ENCODE data around the gene TSPAN33. TPM values are rescaled to one million over a fixed set of nuclear protein-coding genes. Genes with fewer than 3 reads are reported as not detected.
A peak's percentile ranks its signal among the peaks of the same experiment; 100 is the strongest.
"Not testable (repeated sequence)": the region's sequence is repeated elsewhere in the genome, so short reads cannot be mapped to it uniquely, and the experiment has no call there.

The TSPAN33 gene
- total RNA-seq, 1 experiment from 2014 or later: 1.6 TPM

- peaks cover 2% of the 10 kb centered on the region for H3K4me1 ChIP-seq (ENCODE audit: insufficient read depth, low read length, poor library complexity, severe bottlenecking)
- intact Hi-C loops (cut with micrococcal nuclease; ENCODE audit: unreplicated experiment): loop anchor here (5.0 to 10.0 kb wide), 2 partner anchors 621 to 787 kb away; no protein-coding TSS in a partner anchor
- H3K36me3 ChIP-seq (ENCODE audit: insufficient read depth, low read length, poor library complexity, severe bottlenecking): peaks cover 16% of the 10 kb centered on the region
- no peaks in the 10 kb centered on the region for H3K9me3 ChIP-seq (ENCODE audit: low read depth, low read length, poor library complexity, severe bottlenecking)
- no peaks in the 10 kb centered on the region for H3K27me3 ChIP-seq (replicated peaks; ENCODE audit: insufficient read depth, low read depth, low read length, poor library complexity)
- H3K4me3 ChIP-seq (ENCODE audit: low read depth, low read length, poor library complexity, severe bottlenecking): no peak overlapping the region
- POLR2A ChIA-PET (ENCODE audit: low non-redundant PET): no interaction called here
- no peak for TF ChIP-seq EZH2 (IDR thresholded peaks at IDR 0.05; ENCODE audit: borderline replicate concordance, low read depth, low read length, poor library complexity, severe bottlenecking)
- TF ChIP-seq, protein P1, sequence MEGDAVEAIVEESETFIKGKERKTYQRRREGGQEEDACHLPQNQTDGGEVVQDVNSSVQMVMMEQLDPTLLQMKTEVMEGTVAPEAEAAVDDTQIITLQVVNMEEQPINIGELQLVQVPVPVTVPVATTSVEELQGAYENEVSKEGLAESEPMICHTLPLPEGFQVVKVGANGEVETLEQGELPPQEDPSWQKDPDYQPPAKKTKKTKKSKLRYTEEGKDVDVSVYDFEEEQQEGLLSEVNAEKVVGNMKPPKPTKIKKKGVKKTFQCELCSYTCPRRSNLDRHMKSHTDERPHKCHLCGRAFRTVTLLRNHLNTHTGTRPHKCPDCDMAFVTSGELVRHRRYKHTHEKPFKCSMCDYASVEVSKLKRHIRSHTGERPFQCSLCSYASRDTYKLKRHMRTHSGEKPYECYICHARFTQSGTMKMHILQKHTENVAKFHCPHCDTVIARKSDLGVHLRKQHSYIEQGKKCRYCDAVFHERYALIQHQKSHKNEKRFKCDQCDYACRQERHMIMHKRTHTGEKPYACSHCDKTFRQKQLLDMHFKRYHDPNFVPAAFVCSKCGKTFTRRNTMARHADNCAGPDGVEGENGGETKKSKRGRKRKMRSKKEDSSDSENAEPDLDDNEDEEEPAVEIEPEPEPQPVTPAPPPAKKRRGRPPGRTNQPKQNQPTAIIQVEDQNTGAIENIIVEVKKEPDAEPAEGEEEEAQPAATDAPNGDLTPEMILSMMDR (conservative IDR thresholded peaks at IDR 0.05; ENCODE audit: low read depth, low read length): peak; percentile 33; the same call in 1 of the 2 replicates
- BruUV-seq (replicated peaks): no TSS peak
- CTCF ChIA-PET: interaction anchor here (0.7 to 1.7 kb wide), 3 partner anchors 50 to 787 kb away, joined by 3 to 10 read pairs (median 3); no protein-coding TSS in a partner anchor
- DNase-seq (ENCODE audit: low spot score): peak; percentile 48
- no peak overlapping the region for H3K27ac ChIP-seq (ENCODE audit: low read depth, low read length, poor library complexity, severe bottlenecking)
These were observed 69.3 kb downstream of the TSPAN33 start for GRCh38 chr7:129213828-129214227.

GRCh38 chr7:129215691-129216090 is 71.2 kb downstream of the TSPAN33 start:
- H3K27me3 ChIP-seq (replicated peaks; ENCODE audit: insufficient read depth, low read depth, low read length, poor library complexity); CTCF ChIA-PET; BruUV-seq (replicated peaks); POLR2A ChIA-PET (ENCODE audit: low non-redundant PET); H3K4me1 ChIP-seq (ENCODE audit: insufficient read depth, low read length, poor library complexity, severe bottlenecking); H3K9me3 ChIP-seq (ENCODE audit: low read depth, low read length, poor library complexity, severe bottlenecking); DNase-seq (ENCODE audit: low spot score); H3K27ac ChIP-seq (ENCODE audit: low read depth, low read length, poor library complexity, severe bottlenecking); H3K4me3 ChIP-seq (ENCODE audit: low read depth, low read length, poor library complexity, severe bottlenecking): not testable (repeated sequence)
- peaks cover 11% of the 10 kb centered on the region for H3K36me3 ChIP-seq (ENCODE audit: insufficient read depth, low read length, poor library complexity, severe bottlenecking)
- intact Hi-C loops (cut with micrococcal nuclease; ENCODE audit: unreplicated experiment): loop anchor here (10.0 kb wide), 1 partner anchor 619 kb away; no protein-coding TSS in a partner anchor

GRCh38 chr7:129216101-129216715 is 71.7 kb downstream of the TSPAN33 start:
- H3K27me3 ChIP-seq (replicated peaks; ENCODE audit: insufficient read depth, low read depth, low read length, poor library complexity); DNase-seq (ENCODE audit: low spot score); H3K9me3 ChIP-seq (ENCODE audit: low read depth, low read length, poor library complexity, severe bottlenecking); H3K36me3 ChIP-seq (ENCODE audit: insufficient read depth, low read length, poor library complexity, severe bottlenecking); H3K27ac ChIP-seq (ENCODE audit: low read depth, low read length, poor library complexity, severe bottlenecking); H3K4me3 ChIP-seq (ENCODE audit: low read depth, low read length, poor library complexity, severe bottlenecking); H3K4me1 ChIP-seq (ENCODE audit: insufficient read depth, low read length, poor library complexity, severe bottlenecking); POLR2A ChIA-PET (ENCODE audit: low non-redundant PET); BruUV-seq (replicated peaks); CTCF ChIA-PET: not testable (repeated sequence)
- intact Hi-C loops (cut with micrococcal nuclease; ENCODE audit: unreplicated experiment): loop anchor here (10.0 kb wide), 1 partner anchor 619 kb away; no protein-coding TSS in a partner anchor

DNA sequence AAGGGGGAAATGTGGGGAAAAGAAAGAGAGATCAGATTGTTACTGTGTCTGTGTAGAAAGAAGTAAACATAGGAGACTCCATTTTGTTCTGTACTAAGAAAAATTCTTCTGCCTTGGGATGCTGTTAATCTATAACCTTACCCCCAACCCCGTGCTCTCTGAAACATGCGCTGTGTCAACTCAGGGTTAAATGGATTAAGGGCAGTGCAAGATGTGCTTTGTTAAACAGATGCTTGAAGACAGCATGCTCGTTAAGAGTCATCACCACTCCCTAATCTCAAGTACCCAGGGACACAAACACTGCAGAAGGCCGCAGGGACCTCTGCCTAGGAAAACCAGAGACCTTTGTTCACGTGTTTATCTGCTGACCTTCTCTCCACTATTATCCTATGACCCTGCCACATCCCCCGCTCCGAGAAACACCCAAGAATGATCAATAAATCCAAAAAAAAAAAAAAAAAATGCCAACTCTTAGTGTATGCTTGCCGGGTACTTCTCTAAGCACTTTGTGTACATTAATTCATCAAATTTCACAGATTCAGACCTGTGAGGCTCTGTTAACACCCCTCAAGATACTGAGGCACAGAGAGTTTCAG is 72.4 kb downstream of the TSPAN33 start:
- H3K36me3 ChIP-seq (ENCODE audit: insufficient read depth, low read length, poor library complexity, severe bottlenecking); H3K27me3 ChIP-seq (replicated peaks; ENCODE audit: insufficient read depth, low read depth, low read length, poor library complexity); DNase-seq (ENCODE audit: low spot score); H3K4me1 ChIP-seq (ENCODE audit: insufficient read depth, low read length, poor library complexity, severe bottlenecking); H3K9me3 ChIP-seq (ENCODE audit: low read depth, low read length, poor library complexity, severe bottlenecking); H3K4me3 ChIP-seq (ENCODE audit: low read depth, low read length, poor library complexity, severe bottlenecking); CTCF ChIA-PET; BruUV-seq (replicated peaks); H3K27ac ChIP-seq (ENCODE audit: low read depth, low read length, poor library complexity, severe bottlenecking); POLR2A ChIA-PET (ENCODE audit: low non-redundant PET): not testable (repeated sequence)
- intact Hi-C loops (cut with micrococcal nuclease; ENCODE audit: unreplicated experiment): loop anchor here (10.0 kb wide), 1 partner anchor 618 kb away; no protein-coding TSS in a partner anchor
